Effector CD4-positive, alpha-beta T cell (primary cell): Measurements from ENCODE around the gene C2.
"Not testable (repeated sequence)": the region's sequence is repeated elsewhere in the genome, so short reads cannot be mapped to it uniquely, and the experiment has no call there.

ENCODE experiments used
- DNase-seq: peaks from one replicate; pipeline ENCODE4 v3.0.0-alpha.2; 2020

The C2 gene

DNA sequence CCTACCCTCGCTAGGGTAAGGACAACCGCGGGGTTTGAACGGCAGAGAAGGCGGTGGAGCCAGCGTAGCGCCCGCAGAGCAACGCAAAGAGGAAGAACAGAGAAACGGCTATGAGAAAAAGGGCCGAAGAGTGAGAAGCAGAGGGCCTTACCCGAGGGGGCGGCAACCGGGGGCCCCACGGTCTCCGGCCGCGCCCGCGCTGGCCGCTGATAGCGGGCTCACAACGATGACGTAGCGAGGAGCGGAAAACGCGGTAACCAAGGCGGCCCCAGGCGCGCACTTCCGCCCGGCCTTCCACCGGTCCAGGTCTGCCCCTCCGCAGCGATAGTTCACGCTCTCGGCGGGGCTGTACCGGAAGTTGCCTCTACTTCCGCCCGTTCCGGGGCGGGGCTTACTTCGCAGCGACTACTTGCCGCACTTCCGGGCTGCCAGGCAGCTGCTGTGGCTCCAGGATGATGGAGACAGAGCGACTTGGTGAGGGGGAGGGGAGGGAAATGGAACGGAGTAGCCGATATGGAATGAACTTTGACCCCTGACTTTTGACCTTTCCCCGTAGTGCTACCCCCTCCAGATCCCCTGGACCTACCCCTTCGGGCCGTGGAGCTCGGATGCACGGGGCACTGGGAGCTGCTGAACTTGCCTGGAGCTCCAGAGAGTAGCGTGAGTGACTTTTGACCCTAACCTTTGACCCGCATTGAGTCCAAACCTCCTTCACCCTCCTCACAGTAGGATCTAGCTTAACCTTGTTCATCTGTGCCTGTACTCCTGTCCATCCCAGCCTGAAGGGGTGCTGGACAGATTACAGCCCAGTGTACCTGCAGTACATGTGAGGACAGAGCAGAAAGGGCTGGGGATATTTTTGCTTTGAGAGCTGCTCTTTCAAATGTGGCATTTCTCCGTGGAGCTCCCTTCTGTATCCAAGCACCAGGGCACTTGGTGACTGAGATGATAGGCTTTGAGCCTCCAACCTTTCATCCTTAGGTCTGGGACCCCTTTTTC is 31.5 kb downstream of the C2 start, which contains the start of the genes NELFE and SKIC2:
TSS of gene NELFE (minus strand) at position 231 of the 999 bp plus-strand sequence. CDS start 525 bp downstream, outside the sequence.
TSS of gene SKIC2 (plus strand) at position 435 of the 999 bp plus-strand sequence. CDS start at position 453, 18 bp downstream.
- DNase-seq, result peak; percentile 97

DNA sequence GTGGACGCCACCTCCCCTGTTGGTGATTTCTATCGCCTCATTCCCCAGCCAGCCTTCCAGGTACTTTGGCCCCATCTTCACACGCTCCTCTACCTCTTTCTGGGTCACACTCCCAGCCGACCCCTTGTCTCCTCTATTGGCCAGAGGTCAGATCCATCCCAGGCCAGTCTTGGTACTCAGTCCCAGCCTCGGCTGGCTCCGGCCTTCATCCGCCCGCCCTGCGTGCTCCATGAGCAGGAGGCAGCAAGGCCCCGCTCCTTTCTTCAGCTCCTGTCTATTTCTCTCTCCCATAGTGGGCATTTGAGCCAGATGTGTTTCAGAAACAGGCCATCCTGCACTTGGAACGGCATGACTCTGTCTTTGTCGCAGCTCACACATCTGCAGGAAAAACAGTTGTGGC is 34.1 kb downstream of the C2 start:
- DNase-seq, result no peak

DNA sequence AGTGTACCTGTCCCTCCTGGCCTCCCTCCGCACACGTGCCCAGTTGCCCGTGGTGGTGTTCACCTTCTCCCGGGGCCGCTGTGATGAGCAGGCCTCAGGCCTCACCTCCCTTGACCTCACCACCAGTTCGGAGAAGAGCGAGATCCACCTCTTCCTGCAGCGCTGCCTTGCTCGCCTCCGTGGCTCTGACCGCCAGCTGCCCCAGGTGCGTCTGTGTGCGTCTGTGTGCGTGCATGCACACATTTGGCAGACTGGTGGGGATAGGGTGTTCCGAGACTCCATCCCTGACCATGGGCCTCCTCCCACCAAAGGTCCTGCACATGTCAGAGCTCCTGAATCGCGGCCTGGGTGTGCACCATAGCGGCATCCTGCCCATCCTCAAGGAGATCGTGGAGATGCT is 36.4 kb downstream of the C2 start:
- DNase-seq, result no peak

DNA sequence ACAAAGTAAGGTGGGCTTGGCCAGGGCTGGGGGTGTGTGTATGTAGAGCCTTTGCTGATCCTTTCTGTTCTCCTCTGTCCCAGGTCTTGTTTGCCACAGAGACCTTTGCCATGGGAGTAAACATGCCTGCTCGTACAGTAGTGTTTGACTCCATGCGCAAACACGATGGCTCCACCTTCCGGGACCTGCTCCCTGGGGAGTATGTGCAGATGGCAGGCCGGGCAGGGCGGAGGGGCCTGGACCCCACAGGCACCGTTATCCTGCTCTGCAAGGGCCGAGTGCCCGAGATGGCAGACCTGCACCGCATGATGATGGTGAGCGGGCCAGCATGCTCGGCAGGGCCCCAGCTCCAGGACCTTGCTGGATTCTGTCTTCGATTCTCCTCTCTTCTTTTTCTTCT is 38.2 kb downstream of the C2 start:
- DNase-seq, result no peak

DNA sequence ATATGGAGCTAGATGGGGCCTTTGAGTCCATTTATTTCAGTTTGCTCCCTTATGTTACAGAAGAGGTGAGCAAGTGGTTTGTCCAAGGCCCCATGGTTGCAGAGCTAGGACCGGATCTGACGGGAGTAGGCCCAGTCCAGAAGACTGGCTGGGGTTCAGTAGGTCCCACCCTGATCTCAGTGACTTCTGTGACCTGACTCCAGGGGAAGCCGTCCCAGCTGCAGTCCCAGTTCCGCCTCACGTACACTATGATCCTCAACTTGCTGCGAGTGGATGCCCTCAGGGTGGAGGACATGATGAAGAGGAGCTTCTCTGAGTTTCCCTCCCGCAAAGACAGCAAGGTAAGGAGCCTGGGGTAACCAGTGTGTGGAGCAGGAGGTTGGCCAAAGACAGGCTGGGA is 39.0 kb downstream of the C2 start:
- DNase-seq, result no peak

DNA sequence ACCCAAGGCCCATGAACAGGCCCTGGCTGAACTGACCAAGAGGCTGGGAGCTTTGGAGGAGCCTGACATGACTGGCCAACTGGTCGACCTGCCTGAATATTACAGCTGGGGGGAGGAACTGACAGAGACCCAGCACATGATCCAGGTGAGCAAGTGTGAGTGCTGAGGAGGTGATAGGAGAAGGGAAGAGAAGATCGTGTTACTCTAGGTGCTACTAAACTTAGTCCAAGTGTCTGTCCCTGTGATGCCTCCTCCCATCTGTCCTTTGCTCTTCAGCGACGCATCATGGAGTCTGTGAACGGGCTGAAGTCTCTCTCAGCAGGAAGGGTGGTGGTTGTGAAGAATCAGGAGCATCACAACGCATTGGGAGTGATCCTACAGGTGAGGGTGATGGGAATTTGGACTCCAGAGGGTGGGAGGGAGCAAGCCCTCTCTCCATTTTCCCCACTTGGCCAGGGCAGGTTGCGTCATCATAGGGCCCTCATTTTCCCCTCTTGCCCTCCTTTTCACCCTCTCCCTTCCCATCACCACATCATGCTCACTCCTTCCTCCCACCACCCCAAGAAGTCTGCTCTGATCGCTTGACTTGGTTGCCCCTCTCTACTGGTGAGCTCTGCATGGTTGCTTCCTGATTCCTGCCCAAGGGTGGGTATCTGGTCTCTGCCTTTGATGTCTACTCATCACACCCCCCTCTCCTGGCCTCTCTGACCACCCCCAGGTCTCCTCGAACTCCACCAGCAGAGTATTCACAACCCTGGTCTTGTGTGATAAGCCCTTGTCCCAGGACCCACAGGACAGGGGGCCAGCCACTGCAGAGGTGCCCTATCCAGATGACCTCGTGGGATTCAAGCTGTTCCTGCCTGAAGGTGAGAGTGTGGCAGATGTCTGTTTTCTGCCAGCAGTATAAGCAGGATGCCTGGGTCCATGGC is 39.7 kb downstream of the C2 start:
- DNase-seq, result no peak

DNA sequence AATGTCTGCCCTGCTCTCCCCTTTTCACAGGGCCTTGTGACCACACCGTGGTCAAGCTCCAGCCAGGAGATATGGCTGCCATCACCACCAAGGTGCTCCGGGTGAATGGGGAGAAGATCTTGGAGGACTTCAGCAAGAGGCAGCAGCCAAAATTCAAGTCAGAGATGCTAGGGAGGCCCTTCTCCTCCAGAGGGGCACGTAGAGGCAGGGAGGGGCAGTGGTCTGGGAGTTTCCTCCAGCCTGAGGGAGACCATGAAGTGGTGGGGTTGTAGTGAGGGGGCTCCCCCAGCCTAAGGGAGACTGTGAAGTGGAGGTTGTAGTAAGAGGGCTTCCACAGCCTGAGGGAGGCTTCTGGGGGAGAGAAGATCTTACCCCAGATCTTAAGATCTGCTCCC is 40.4 kb downstream of the C2 start:
- no peak for DNase-seq

DNA sequence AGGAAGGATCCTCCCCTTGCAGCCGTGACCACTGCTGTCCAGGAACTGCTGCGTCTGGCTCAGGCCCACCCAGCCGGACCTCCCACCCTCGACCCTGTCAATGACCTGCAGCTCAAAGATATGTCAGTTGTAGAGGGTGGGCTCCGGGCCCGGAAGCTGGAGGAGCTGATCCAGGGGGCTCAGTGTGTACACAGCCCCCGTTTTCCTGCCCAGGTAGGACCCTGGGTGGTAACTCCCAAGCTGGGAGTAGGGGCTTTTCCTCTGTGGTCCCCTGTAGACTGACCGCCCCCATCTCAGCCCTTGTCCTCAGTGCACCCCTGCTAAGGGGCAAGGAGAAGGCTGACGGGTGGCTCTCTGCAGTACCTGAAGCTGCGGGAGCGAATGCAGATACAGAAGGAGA is 40.8 kb downstream of the C2 start:
- no peak for DNase-seq

DNA sequence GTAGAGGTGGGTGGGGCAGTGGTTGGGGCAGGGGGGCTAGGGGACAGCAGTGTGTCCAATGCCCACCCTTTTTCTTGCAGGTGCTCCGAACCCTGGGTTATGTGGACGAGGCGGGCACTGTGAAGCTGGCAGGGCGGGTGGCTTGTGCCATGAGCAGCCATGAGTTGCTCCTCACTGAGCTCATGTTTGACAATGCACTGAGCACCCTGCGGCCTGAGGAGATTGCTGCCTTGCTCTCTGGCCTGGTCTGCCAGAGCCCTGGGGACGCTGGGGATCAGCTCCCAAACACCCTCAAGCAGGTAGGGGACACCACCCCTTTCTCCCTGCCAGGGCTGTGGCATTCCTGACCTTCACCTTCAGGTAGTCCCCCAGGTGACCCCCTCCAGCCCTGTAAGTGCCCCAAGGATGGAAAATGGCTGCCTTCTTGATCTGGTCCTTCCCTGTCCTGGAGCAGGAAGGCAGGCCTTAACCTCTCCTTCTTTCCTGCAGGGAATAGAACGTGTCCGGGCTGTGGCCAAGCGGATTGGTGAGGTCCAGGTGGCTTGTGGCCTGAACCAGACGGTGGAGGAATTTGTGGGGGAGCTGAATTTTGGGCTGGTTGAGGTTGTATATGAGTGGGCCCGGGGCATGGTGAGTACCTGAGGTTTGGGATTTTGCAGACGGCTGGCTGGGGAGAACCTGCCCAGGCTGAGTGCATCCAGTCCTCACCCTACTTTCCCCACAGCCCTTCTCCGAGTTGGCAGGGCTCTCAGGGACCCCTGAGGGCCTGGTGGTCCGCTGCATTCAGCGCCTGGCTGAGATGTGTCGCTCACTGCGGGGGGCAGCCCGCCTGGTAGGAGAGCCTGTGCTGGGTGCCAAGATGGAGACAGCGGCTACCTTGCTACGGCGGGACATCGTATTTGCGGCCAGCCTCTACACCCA is 41.5 kb downstream of the C2 start:
- DNase-seq, result no peak

DNA sequence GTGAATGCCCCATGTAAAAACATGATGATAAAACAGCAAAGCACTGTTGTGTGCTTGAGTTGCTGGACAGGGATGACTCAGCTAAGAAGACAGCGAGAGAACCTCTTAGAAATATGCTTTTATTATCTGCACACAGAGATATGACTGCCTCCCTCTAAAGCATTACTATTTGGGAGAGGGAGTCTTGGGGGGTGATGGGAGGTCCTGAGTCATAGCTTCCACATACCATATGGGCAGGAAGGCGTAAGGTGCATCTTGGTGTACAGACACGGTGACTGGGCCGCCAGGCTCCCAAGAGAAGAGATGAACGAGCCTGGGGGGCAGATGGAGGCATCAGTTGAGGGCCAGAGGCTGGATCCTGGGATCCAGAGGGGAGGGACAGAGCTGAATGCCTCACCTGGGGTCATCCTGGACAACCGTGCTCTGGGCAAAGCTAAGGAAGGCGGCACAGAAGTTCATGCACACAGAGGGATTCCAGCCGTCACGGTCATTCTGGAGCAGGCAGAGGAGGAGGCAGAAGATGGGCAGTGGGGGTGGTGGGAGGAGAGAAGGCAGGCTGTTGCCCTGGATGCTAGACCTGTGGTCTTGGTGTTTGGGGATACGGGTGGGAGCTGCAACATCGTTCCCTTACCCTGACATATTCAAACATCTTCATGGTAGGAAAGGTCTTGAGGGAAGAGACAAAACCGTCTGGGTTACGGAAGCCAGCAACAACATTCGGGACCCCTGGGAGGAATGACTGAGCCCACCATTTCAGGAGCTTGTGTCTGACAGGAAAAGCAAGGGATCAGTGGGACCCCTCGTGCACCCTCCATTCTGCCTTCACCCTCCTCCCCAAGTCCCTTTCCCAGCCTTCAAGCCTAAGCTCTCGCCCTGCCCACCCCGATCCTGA is 42.4 kb downstream of the C2 start:
- no peak for DNase-seq

DNA sequence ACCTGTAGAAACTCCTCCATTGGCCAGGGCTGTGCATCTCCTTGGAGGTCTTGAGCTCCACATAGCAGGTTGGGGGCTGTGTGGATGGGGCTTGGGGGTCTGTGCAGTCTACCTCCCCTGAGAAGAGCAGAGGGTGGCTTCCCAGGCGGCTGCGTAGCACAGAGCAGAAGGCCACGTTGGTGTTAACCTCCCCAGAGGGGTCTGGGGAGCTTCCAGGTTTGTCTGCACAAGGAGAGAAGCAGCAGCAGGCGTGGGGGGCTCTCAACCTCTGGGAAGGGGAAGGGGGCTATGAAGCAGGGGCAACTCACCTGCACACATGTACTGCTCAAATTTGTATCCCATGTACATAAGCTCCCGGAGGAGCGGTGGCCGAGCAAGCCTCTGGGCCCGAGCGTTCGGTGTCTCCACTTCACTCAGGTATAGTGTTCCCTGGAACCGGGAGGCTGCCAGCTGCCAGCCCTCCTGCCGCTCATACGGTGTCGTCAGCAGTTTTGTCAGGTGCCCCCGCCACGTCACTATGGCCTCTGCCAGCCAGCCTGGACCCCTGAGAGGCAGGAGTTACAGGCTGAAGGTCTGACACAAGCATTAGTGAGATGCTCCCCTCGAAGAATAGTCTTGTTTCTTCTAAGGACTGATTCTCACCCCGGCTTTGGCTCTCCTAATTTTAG is 43.2 kb downstream of the C2 start:
- DNase-seq, result no peak

DNA sequence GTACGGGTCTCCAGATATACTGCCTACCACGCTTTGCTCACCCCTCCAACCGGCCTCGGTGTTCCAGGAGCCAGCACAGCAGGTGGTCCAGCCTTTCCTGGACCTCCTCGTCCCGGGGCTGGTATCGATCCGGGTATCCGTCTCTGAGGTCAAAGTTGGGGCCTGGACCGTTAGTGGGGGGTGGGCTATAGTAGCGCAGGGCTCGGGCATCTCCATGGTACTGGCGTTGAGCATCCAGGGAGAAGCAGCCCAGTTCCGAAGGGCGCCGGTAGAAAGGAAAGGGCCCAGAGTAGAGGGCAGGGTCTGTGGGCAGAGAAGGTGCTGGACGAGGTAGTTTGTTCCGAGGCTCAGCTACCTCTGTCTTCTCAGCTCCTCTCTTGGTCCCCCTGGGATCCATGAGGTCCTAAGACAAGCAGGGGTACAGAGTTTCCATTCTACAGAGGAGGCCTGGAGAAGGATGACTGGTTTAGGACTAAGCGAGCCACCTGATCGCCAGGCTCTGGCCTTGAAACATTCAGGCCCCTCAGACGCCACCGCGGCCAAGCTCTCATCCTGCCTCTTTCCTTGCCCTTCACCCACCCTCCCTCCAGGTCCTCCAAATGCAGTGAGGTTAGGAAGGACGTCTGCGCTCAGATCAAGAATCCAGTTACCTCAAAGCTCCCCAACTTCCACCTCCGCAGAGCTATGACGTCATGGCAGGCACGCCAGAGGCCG is 43.9 kb downstream of the C2 start:
- DNase-seq, result no peak

DNA sequence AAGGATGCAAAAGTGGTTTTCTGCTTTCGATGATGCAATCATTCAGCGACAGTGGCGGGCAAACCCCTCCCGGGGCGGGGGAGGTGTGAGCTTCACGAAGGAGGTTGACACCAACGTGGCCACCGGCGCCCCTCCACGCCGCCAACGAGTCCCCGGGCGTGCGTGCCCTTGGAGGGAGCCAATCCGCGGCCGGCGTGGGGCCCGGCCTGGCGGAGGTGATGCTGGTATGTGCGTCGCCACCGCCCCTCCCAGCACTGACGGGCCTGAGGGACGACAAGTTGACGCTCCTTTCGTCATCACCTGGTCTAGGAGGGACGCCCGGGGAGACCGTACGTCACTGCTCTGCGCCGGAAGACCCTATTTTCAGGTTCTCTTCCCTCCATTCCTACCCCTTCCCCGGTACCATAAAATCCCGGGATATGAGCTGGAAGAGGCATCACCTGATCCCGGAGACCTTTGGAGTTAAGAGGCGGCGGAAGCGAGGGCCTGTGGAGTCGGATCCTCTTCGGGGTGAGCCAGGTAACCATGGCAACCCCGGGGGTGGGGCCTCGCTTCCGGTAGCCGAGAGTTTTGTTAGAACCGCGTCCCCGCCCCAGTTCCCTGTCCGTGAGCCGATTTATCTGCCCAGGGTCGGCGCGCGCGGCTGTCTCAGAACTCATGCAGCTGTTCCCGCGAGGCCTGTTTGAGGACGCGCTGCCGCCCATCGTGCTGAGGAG is 44.6 kb downstream of the C2 start, which contains the start of gene DXO:
TSS of gene DXO (minus strand) at position 146 of the 716 bp plus-strand sequence. CDS start 463 bp downstream, outside the sequence.
- DNase-seq, result peak; percentile 99

DNA sequence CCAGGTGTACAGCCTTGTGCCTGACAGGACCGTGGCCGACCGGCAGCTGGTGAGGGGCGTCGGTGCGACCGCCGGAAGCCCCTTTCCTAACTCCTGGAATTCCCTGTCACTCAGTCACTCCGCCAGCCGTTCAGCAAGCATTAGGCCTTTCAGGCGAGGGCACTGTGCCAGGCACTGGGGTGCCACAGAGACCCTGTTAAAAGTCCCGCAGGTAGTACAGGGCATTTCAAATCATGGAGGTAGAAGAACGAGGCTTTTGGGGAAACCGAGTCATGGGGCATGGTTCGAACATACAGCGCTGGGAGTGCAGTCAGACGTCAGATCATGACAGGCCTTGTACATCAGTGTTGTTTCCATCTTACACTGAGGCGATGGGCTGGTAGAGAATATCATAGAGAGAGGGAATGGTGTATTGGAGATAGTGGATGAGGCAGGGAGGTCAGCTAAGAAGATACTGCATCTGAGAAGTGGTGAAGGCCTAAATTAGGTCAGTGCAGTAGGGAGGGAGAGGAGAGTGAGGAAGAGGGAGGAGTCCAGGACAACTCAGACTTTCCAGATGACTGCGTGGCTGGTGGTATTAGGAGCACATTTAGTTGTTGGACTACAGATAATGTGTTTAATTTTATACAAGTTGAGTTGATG is 45.3 kb downstream of the C2 start:
- DNase-seq, result no peak

DNA sequence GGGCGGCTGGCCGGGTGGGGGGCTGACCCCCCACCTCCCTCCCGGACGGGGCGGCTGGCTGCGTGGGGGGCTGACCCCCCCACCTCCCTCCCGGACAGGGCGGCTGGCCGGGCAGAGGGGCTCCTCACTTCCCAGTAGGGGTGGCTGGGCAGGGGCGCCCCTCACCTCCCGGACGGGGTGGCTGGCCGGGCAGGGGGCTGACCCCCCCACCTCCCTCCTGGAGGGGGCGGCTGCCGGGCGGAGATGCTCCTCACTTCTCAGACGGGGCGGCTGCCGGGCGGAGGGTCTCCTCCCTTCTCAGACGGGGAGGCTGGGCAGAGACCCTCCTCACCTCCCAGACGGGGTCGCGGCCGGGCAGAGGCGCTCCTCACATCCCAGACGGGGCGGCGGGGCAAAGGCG is 48.5 kb downstream of the C2 start:
- not testable (repeated sequence) for DNase-seq

DNA sequence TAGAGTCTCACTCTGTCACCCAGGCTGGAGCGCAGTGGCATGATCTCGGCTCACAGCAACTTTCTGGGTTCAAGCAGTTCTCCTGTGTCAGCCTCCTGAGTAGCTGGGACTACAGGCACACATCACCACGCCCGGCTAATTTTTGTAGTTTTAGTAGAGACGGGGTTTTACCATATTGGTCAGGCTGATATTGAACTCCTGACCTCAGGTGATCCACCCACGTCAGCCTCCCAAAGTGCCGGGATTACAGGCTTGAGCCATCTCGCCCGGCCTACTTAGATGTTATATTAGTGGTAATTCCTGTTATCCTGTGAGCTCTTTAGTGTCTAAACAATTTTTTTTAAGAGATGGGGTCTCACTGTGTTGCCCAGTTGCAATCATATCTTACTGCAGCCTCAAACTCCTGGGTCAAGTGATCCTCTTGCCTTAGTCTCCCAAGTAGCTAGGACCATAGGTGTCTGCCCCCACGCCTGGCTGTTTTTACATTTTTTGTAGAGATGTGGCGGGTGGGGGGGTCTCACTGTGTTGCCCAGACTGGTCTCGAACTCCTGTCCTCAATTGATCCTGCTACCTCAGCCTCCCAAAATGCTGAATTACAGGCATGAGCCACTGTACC is 50.4 kb downstream of the C2 start:
- no peak for DNase-seq

DNA sequence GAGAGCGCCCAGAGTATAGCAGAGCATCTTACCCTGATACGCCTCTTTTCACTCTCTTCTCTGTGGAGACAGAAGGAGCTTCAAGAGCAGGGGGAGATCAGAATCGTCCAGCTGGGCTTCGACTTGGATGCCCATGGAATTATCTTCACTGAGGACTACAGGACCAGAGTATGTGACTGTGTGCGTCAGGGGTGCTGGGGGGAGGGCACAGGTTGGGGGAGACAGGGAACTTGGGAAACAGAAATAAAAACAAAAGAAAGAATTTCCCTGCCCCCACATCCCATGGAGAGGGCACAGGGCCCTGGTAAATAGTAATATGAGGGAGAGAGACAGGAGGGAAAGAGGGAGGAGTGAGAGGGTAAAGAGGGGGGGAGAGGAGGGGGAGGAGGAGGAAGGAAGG is 51.3 kb downstream of the C2 start:
- DNase-seq, result no peak
